Osteoblast (primary cell): ENCODE results near the gene UGT1A7. TPM values are rescaled to one million over a fixed set of nuclear protein-coding genes. Genes with fewer than 3 reads are reported as not detected.

Source experiments
- DNase-seq: peaks from one replicate; pipeline ENCODE4 v3.0.0; 2011; ENCODE audit warnings: low spot score, mixed read lengths; ENCODE audit not compliant: insufficient read length; ENCODE audit errors: missing footprints
- H2AFZ ChIP-seq: 2 replicates; pipeline ENCODE4 v1.6.0; 2011; ENCODE audit warnings: mild to moderate bottlenecking, low read length
- H3K27ac ChIP-seq: 2 replicates; pipeline ENCODE4 v1.5.1; 2011; ENCODE audit warnings: mild to moderate bottlenecking, low read depth, low read length, moderate library complexity
- H3K27me3 ChIP-seq: 2 replicates; pipeline ENCODE4 v1.6.0; 2012; ENCODE audit warnings: mild to moderate bottlenecking, control low read depth, inconsistent platforms, low read length, moderate library complexity; ENCODE audit not compliant: insufficient read depth
- H3K36me3 ChIP-seq: 2 replicates; pipeline ENCODE4 v1.5.1; 2011; ENCODE audit warnings: mild to moderate bottlenecking, low read length, control low read depth, moderate library complexity; ENCODE audit not compliant: insufficient read depth
- H3K4me1 ChIP-seq: 2 replicates; pipeline ENCODE4 v1.5.1; 2011; ENCODE audit warnings: mild to moderate bottlenecking, low read length, control low read depth, moderate library complexity; ENCODE audit not compliant: insufficient read depth
- H3K4me2 ChIP-seq: 2 replicates; pipeline ENCODE4 v1.6.0; 2011; ENCODE audit warnings: mild to moderate bottlenecking, low read length; ENCODE audit not compliant: insufficient read depth
- H3K4me3 ChIP-seq: fragments of 200-600 bp; sonication (generic); 3 replicates; pipeline ENCODE4 v1.5.1; 2012; ENCODE audit warnings: mild to moderate bottlenecking, low read length, inconsistent platforms; ENCODE audit not compliant: insufficient read depth
- H3K79me2 ChIP-seq: 2 replicates; pipeline ENCODE4 v1.6.0; 2012; ENCODE audit warnings: mild to moderate bottlenecking, low read length, control low read depth, inconsistent platforms; ENCODE audit not compliant: insufficient read depth
- H3K9me3 ChIP-seq: 2 replicates; pipeline ENCODE4 v1.5.1; 2011; ENCODE audit warnings: low read depth, low read length, control low read depth
- H4K20me1 ChIP-seq: 2 replicates; pipeline ENCODE4 v1.6.0; 2012; ENCODE audit warnings: mild to moderate bottlenecking, low read length, control low read depth; ENCODE audit not compliant: insufficient read depth
- CTCF ChIP-seq: IDR thresholded peaks from 2 replicates; pipeline ENCODE4 v1.5.1; 2011; ENCODE audit warnings: mild to moderate bottlenecking, low read depth, low read length, moderate library complexity; ENCODE audit errors: extremely low read depth
- total RNA-seq: library from RNA; depleted of rRNA; stranded (reverse); fragments of >200 nt; gene quantifications from 2 replicates; pipeline ENCODE4 v1.2.3, GENCODE V29; 2012

UGT1A7 gene
- total RNA-seq, 1 donor = not detected

GRCh38 chr2:233676046-233676445 lies 5.7 kb upstream of the UGT1A7 start:
- Histone ChIP-seq H3K4me1 (no peaks in the 10 kb centered on the region), H2AFZ (no peak overlapping the region), H3K36me3 (no peaks in the 10 kb centered on the region), H4K20me1 (no peaks in the 10 kb centered on the region), H3K4me2 (no peak overlapping the region), H3K27ac (no peak overlapping the region), H3K4me3 (no peak overlapping the region), H3K27me3 (no peaks in the 10 kb centered on the region), H3K79me2 (no peaks in the 10 kb centered on the region), H3K9me3 (no peaks in the 10 kb centered on the region)
- no peak for TF ChIP-seq CTCF
- no peak for DNase-seq

DNA sequence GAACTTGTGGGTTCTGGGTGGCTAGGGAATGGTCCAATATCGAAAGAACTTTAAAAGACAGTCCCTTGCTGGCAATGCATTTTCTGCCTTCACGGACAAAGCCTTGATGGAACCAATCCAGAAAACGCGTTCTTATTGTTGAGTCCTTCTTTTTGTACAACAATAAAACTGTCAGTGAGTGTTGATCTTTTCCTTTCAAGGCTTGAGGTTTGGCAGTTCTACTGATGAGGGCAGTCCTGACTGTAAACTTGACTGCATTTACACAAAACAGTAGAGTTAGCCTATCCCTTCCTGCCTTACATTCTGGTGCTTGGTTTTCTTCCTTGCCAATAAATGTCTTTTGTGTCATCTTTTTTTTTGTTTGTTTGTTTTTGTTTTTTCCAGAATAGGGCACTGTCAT lies 2.5 kb upstream of the UGT1A7 start:
- no peaks in the 10 kb centered on the region for H3K79me2 ChIP-seq
- no peaks in the 10 kb centered on the region for H3K27me3 ChIP-seq
- H3K4me2 ChIP-seq = no peak overlapping the region
- no peaks in the 10 kb centered on the region for H3K4me1 ChIP-seq
- H3K4me3 ChIP-seq = no peak overlapping the region
- H2AFZ ChIP-seq = no peak overlapping the region
- no peak for DNase-seq
- no peak overlapping the region for H3K27ac ChIP-seq
- no peaks in the 10 kb centered on the region for H3K36me3 ChIP-seq
- H4K20me1 ChIP-seq = no peaks in the 10 kb centered on the region
- no peak for TF ChIP-seq CTCF
- H3K9me3 ChIP-seq = no peaks in the 10 kb centered on the region

DNA sequence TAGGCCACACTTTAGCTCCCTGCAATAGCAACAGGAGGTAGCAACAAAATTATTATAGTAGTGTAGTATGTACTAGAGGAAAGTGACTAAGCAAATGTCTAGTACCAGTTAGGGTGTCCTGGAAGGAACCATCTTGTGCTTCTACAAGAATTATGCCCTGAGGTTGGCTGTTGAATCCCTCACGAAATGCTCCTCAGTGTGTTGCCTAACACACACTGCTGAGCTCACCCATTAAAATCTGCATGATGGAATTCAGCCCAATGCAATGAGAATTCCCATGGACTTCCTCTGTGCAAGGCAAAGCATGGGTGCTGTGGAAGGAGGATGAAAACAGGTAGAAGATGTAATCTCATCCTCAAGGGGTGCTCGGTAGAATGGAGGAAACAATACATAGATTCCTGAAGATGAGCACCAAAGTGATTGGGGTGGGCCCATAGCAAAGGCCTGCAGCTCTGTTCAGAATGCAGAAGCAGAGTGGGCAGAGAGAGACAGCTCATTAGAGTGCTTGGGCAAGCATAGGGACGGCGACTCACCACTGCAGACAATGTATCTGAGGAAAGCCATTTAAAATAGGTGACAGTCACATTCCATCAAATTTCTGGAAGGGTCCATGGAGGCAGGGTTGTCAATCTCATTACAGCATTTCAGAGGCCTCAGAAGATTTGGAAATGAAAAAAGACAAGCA lies 1.2 kb upstream of the UGT1A7 start:
- no peaks in the 10 kb centered on the region for H4K20me1 ChIP-seq
- no peaks in the 10 kb centered on the region for H3K9me3 ChIP-seq
- H3K79me2 ChIP-seq = no peaks in the 10 kb centered on the region
- no peaks in the 10 kb centered on the region for H3K36me3 ChIP-seq
- H3K27ac ChIP-seq = no peak overlapping the region
- no peak overlapping the region for H2AFZ ChIP-seq
- no peaks in the 10 kb centered on the region for H3K4me1 ChIP-seq
- H3K27me3 ChIP-seq = no peaks in the 10 kb centered on the region
- H3K4me2 ChIP-seq = no peak overlapping the region
- no peak for DNase-seq
- H3K4me3 ChIP-seq = no peak overlapping the region
- TF ChIP-seq CTCF = no peak

GRCh38 chr2:233684640-233685039 lies 2.9 kb downstream of the UGT1A7 start:
- H2AFZ ChIP-seq = no peak overlapping the region
- no peaks in the 10 kb centered on the region for H3K4me1 ChIP-seq
- H3K4me2 ChIP-seq = no peak overlapping the region
- H3K36me3 ChIP-seq = no peaks in the 10 kb centered on the region
- H3K27ac ChIP-seq = no peak overlapping the region
- H3K4me3 ChIP-seq = no peak overlapping the region
- H4K20me1 ChIP-seq = no peaks in the 10 kb centered on the region
- H3K79me2 ChIP-seq = no peaks in the 10 kb centered on the region
- H3K9me3 ChIP-seq = no peaks in the 10 kb centered on the region
- no peak for DNase-seq
- TF ChIP-seq CTCF = no peak
- no peaks in the 10 kb centered on the region for H3K27me3 ChIP-seq
